H1 (cell line): Measurements from ENCODE around the gene SUSD6. TPM values are rescaled to one million over a fixed set of nuclear protein-coding genes. Genes with fewer than 3 reads are reported as not detected.

ENCODE experiments used
- CTCF ChIA-PET: fragments of 300-600 bp; sonication (Branson Sonifier 250); formaldehyde crosslinking; loops from one replicate; lab custom pipeline; 2021; ENCODE audit not compliant: partially characterized antibody; lab: Charles Lee
- POLR2A ChIA-PET: fragments of 300-600 bp; sonication (Branson Sonifier 250); formaldehyde crosslinking; loops from one replicate; lab custom pipeline; 2021; ENCODE audit warnings: inconsistent platforms; ENCODE audit not compliant: partially characterized antibody; lab: Charles Lee
- DNase-seq, 2 experiments: peaks; one replicate each; pipeline versions ENCODE4 v3.0.0 to v3.0.0-alpha.2; 2010 to 2022; ENCODE audit warnings: low spot score in 2 of 2, low read depth in 1 of 2, mixed read lengths in 1 of 2
- FAIRE-seq: peaks from 2 replicates; lab custom pipeline; 2011; peaks lifted over from hg19 to GRCh38; lab: Jason Lieb, UNC
- H2AFZ ChIP-seq: 2 replicates; pipeline ENCODE4 v1.8.1; 2012; ENCODE audit warnings: low read length, inconsistent platforms
- H2AK5ac ChIP-seq: 2 replicates; pipeline ENCODE4 v1.6.1; 2013; ENCODE audit warnings: low read depth, low read length
- H2BK120ac ChIP-seq: replicated peaks from 2 replicates; pipeline ENCODE3; 2013; ENCODE audit warnings: low read depth, low read length, inconsistent platforms
- H2BK12ac ChIP-seq: 2 replicates; pipeline ENCODE4 v1.6.1; 2013; ENCODE audit warnings: low read depth, low read length
- H2BK15ac ChIP-seq: 2 replicates; pipeline ENCODE4 v1.6.1; 2013; ENCODE audit warnings: low read length
- H2BK20ac ChIP-seq: 2 replicates; pipeline ENCODE4 v1.6.1; 2013; ENCODE audit warnings: low read length
- H2BK5ac ChIP-seq: 2 replicates; pipeline ENCODE4 v1.6.1; 2013; ENCODE audit warnings: low read depth, low read length
- H3K14ac ChIP-seq: 2 replicates; pipeline ENCODE4 v1.6.1; 2013; ENCODE audit warnings: inconsistent platforms; ENCODE audit not compliant: insufficient read length
- H3K18ac ChIP-seq: 2 replicates; pipeline ENCODE4 v1.6.1; 2013; ENCODE audit warnings: low read length; ENCODE audit errors: extremely low read depth
- H3K23ac ChIP-seq: 2 replicates; pipeline ENCODE4 v1.6.1; 2013; ENCODE audit warnings: inconsistent platforms; ENCODE audit not compliant: insufficient read length
- H3K23me2 ChIP-seq: 2 replicates; pipeline ENCODE4 v1.6.1; 2013; ENCODE audit warnings: low read depth, low read length
- H3K27ac ChIP-seq: 2 replicates; pipeline ENCODE4 v1.6.1; 2011; ENCODE audit warnings: low read depth, low read length, inconsistent platforms
- H3K27me3 ChIP-seq, 4 experiments: replicated peaks in 1 of 4; 1 replicate in 1 of 4; 2 replicates in 3 of 4; pipeline versions ENCODE4 v1.6.1 to v1.8.1; 2011 to 2013; ENCODE audit warnings: low read length in 3 of 4, mild to moderate bottlenecking in 3 of 4, inconsistent platforms in 2 of 4, mixed read lengths in 2 of 4, moderate library complexity in 1 of 4; ENCODE audit not compliant: control insufficient read depth in 3 of 4, insufficient read depth in 3 of 4; ENCODE audit errors: extremely low read depth in 1 of 4
- H3K36me3 ChIP-seq, 4 experiments: 2 replicates each; pipeline versions ENCODE4 v1.6.1 to v1.8.1; 2011 to 2013; ENCODE audit warnings: mild to moderate bottlenecking in 4 of 4, low read length in 3 of 4, moderate library complexity in 2 of 4, control low read depth in 1 of 4, inconsistent platforms in 1 of 4; ENCODE audit not compliant: insufficient read depth in 4 of 4, control insufficient read depth in 2 of 4
- H3K4ac ChIP-seq: replicated peaks from 2 replicates; pipeline ENCODE3; 2013; ENCODE audit warnings: low read length, low read depth, mixed read lengths, inconsistent platforms; ENCODE audit not compliant: insufficient read length
- H3K4me1 ChIP-seq, 4 experiments: replicated peaks in 1 of 4; 1 replicate in 1 of 4; 2 replicates in 3 of 4; pipeline versions ENCODE4 v1.6.1 to v1.8.1; 2011 to 2013; ENCODE audit warnings: low read length in 3 of 4, inconsistent platforms in 2 of 4, mixed read lengths in 1 of 4; ENCODE audit not compliant: insufficient read depth in 4 of 4, control insufficient read depth in 3 of 4
- H3K4me2 ChIP-seq, 2 experiments: 2 replicates each; pipeline versions ENCODE4 v1.6.1 to v1.8.1; 2011 to 2013; ENCODE audit warnings: low read depth in 2 of 2, low read length in 2 of 2, control low read depth in 1 of 2, inconsistent platforms in 1 of 2, mild to moderate bottlenecking in 1 of 2; ENCODE audit not compliant: insufficient read depth in 1 of 2
- H3K4me3 ChIP-seq, 4 experiments: fragments of 200-600, 300-600 bp in 1 of 4; sonication (generic), shearing (Covaris generic), sonication (Bioruptor Twin) in 1 of 4; 2 replicates each; pipeline versions ENCODE4 v1.5.1 to v1.8.1; 2011 to 2016; ENCODE audit warnings: low read length in 4 of 4, low read depth in 3 of 4, control low read depth in 2 of 4, inconsistent platforms in 2 of 4, mild to moderate bottlenecking in 2 of 4, mixed read lengths in 1 of 4, moderate library complexity in 1 of 4; ENCODE audit not compliant: insufficient read depth in 2 of 4; ENCODE audit errors: extremely low read depth in 1 of 4
- H3K56ac ChIP-seq: replicated peaks from 2 replicates; pipeline ENCODE3; 2013; ENCODE audit warnings: low read depth, mild to moderate bottlenecking, mixed read lengths, low read length, inconsistent platforms; ENCODE audit not compliant: insufficient read length
- H3K79me1 ChIP-seq: 2 replicates; pipeline ENCODE4 v1.6.1; 2013; ENCODE audit warnings: low read depth, low read length, control low read depth
- H3K79me2 ChIP-seq, 2 experiments: 2 replicates each; pipeline versions ENCODE4 v1.6.1 to v1.8.1; 2012 to 2013; ENCODE audit warnings: low read length in 2 of 2, mild to moderate bottlenecking in 2 of 2, inconsistent platforms in 1 of 2; ENCODE audit not compliant: insufficient read depth in 2 of 2, control insufficient read depth in 1 of 2
- H3K9ac ChIP-seq, 4 experiments: replicated peaks in 1 of 4; 1 replicate in 1 of 4; 2 replicates in 3 of 4; pipeline versions ENCODE4 v1.6.1 to v1.8.1; 2011 to 2013; ENCODE audit warnings: low read depth in 3 of 4, low read length in 3 of 4, control low read depth in 2 of 4, mild to moderate bottlenecking in 2 of 4, moderate library complexity in 2 of 4, inconsistent platforms in 1 of 4; ENCODE audit errors: extremely low read depth in 1 of 4
- H3K9me3 ChIP-seq, 2 experiments: 2 replicates each; pipeline versions ENCODE4 v1.6.1 to v1.8.1; 2012 to 2013; ENCODE audit warnings: mild to moderate bottlenecking in 2 of 2, moderate library complexity in 2 of 2, control low read depth in 1 of 2, inconsistent platforms in 1 of 2, low read depth in 1 of 2, low read length in 1 of 2, mixed read lengths in 1 of 2; ENCODE audit not compliant: insufficient read depth in 2 of 2
- H4K20me1 ChIP-seq, 2 experiments: replicated peaks in 1 of 2; 2 replicates each; pipeline versions ENCODE3 to v1.8.1; 2011 to 2013; ENCODE audit warnings: inconsistent platforms in 2 of 2, low read length in 2 of 2, mild to moderate bottlenecking in 1 of 2; ENCODE audit not compliant: insufficient read depth in 2 of 2, control insufficient read depth in 1 of 2
- H4K5ac ChIP-seq: 2 replicates; pipeline ENCODE4 v1.6.1; 2013; ENCODE audit warnings: low read length, low read depth, mixed read lengths, inconsistent platforms; ENCODE audit not compliant: insufficient read length
- H4K8ac ChIP-seq: 2 replicates; pipeline ENCODE4 v1.8.0; 2013; ENCODE audit warnings: mild to moderate bottlenecking, moderate library complexity, low read length, inconsistent platforms; ENCODE audit not compliant: insufficient read depth; ENCODE audit errors: extremely low read depth
- H4K91ac ChIP-seq: replicated peaks from 2 replicates; pipeline ENCODE3; 2013; ENCODE audit warnings: low read length, mixed read lengths, inconsistent platforms; ENCODE audit not compliant: insufficient read length
- CHD2 ChIP-seq: IDR thresholded peaks from 2 replicates; pipeline ENCODE4 v1.6.1; 2012; ENCODE audit warnings: low read length, improper control_type of control experiment
- HDAC2 ChIP-seq, 2 experiments: fragments of 300-600 bp in 1 of 2; sonication (generic) in 1 of 2; IDR thresholded peaks; 2 replicates each; pipeline ENCODE4 v1.6.1; 2011 to 2012; ENCODE audit warnings: low read depth in 2 of 2, low read length in 2 of 2, mild to moderate bottlenecking in 2 of 2, moderate library complexity in 2 of 2, borderline replicate concordance in 1 of 2, inconsistent platforms in 1 of 2
- TAF1 ChIP-seq: IDR thresholded peaks from 2 replicates; pipeline ENCODE4 v1.6.1; 2011; ENCODE audit warnings: mild to moderate bottlenecking, low read depth, low read length
- WGBS, 2 experiments: shearing (Covaris generic) in 1 of 2; methylation state at CpG; one replicate each; pipeline versions ENCODE4 v1.1.6 to v1.1.7; 2013 to 2015; ENCODE audit warnings: low lambda C conversion rate in 2 of 2, mixed read lengths in 2 of 2, inconsistent platforms in 1 of 2, low coverage in 1 of 2, missing lambda C conversion rate in 1 of 2; ENCODE audit not compliant: insufficient replicate concordance in 2 of 2, insufficient coverage in 1 of 2, insufficient read length in 1 of 2; ENCODE audit errors: extremely low coverage in 1 of 2, missing lambda C conversion rate in 1 of 2; 5-methylcytosine and 5-hydroxymethylcytosine counted together
- polyA plus RNA-seq, 7 experiments: library from polyadenylated mRNA; depleted of rRNA in 3 of 7; stranded (reverse) in 5 of 7; unstranded in 2 of 7; fragments of >200 nt in 5 of 7; fragments of 200-250 nt in 2 of 7; gene quantifications; 1 replicate in 5 of 7; 2 replicates in 1 of 7; 4 replicates in 1 of 7; pipeline versions ENCODE4 v1.2.1 to v1.2.3, GENCODE V29; 2011 to 2013; ENCODE audit warnings: missing spikeins in 2 of 7, mixed read lengths in 2 of 7
- total RNA-seq: library from RNA; stranded (reverse); fragmentation: NEBNext Ultra II Directional; extraction: Animal tissue kit (Norgen Biotek cat#: 25700); gene quantifications from 2 replicates; pipeline ENCODE4 v1.2.1, GENCODE V29; 2021

The SUSD6 gene
- total and polyA plus RNA-seq, 2 of the 8 experiments (the other 6 are each of a cell fraction or from before 2014, with no cell fraction given), result 3.0 to 3.8 TPM

DNA sequence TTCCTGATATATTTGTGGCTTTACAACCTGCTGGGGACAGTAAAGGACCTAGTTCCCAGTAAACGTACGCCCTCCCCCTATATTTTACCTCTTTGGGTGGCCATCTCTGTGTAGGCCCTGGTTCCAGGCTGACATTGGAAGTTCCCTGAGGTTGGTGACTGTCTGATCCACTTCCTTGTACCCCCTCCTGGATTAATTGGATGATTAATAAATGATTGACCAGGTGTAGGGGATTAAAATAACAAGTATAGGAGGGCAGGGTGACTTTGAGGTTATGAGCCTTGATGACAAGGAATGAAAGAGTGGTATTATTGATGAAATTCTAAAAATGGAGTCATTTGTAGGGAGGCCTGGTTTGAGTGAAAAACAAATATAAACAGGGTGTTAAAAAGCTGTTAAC is 9.6 kb downstream of the SUSD6 start:
- POLR2A ChIA-PET, result no interaction called here
- TF ChIP-seq TAF1, result no peak
- TF ChIP-seq CHD2, result no peak
- TF ChIP-seq HDAC2 (IDR thresholded peaks at IDR 0.05; ENCODE audit: borderline replicate concordance in 1 of 2, low read depth in 2 of 2, low read length in 2 of 2), result no peak

More for the DNA sequence above, 9.6 kb downstream of the SUSD6 start:
- Histone ChIP-seq H2BK12ac (no peak overlapping the region), H2BK20ac (no peak overlapping the region), H3K4me3 (no peak overlapping the region), H3K9me3 (no peaks in the 10 kb centered on the region), H3K4me2 (no peak overlapping the region), H3K23me2 (no peaks in the 10 kb centered on the region), H4K5ac (no peak overlapping the region), H3K14ac (no peak overlapping the region), H3K18ac (no peak overlapping the region), H3K79me2 (no peaks in the 10 kb centered on the region), H4K8ac (no peak overlapping the region), H2BK5ac (no peak overlapping the region), H2AFZ (no peak overlapping the region), H4K91ac (no peak overlapping the region), H3K27me3 (no peaks in the 10 kb centered on the region), H3K23ac (no peak overlapping the region), H4K20me1 (peaks cover 0 to 4% of the 10 kb centered on the region in 2 experiments), H2BK120ac (no peak overlapping the region), H3K4ac (no peak overlapping the region), H3K79me1 (no peaks in the 10 kb centered on the region; the same call in 1 of the 2 replicates), H2BK15ac (no peak overlapping the region), H3K4me1 (peaks cover 0 to 3% (median 0%) of the 10 kb centered on the region in 4 experiments; a peak in 1 of 7 replicates), H3K27ac (no peak overlapping the region), H2AK5ac (no peak overlapping the region), H3K36me3 (no peaks in the 10 kb centered on the region), H3K56ac (no peak overlapping the region), H3K9ac (no peak overlapping the region)
- DNase-seq (no peak), FAIRE-seq (no peak)
- CTCF ChIA-PET, result no interaction called here
- 100% methylated on average over 2 of the region's 2 CpGs; no CpG with 5 or more reads in 1 of the 2 experiments for WGBS, 2 experiments
